HG03469 (cell line): ENCODE results near the gene ACE.

ENCODE experiments used
- ATAC-seq: cut with Tn5 transposase; IDR thresholded peaks from one replicate; pipeline ENCODE4 v1.9.1; 2021; ENCODE audit warnings: mild to moderate bottlenecking, moderate library complexity, moderate number of reproducible peaks; ENCODE audit not compliant: unreplicated experiment

ACE gene

DNA sequence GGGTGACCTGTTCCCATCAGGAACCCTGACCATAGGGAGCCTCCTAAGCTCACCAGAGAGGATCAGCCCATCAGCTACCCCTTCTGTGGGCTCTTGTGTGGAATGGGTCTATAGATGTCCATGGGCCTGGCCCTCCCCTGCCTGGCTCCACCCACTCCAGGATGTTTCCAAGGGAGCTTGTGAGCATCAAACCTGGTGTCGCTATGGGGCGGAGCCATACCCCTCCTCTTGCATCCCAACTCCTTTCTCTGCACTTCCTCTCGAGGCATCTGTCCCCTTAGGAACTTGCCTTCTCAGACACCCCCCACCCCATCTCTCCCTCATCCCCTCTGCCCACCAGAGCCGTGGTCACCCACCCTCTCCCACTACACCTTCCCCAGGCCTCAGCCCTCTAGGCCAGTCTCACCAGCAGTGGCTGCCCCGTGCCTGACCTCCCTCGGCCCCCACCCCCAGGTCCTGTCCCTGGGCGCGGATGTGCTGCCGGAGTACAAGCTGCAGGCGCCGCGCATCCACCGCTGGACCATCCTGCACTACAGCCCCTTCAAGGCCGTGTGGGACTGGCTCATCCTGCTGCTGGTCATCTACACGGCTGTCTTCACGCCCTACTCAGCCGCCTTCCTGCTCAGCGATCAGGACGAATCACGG lies 56.7 kb downstream of the ACE start:
- ATAC-seq = no peak

DNA sequence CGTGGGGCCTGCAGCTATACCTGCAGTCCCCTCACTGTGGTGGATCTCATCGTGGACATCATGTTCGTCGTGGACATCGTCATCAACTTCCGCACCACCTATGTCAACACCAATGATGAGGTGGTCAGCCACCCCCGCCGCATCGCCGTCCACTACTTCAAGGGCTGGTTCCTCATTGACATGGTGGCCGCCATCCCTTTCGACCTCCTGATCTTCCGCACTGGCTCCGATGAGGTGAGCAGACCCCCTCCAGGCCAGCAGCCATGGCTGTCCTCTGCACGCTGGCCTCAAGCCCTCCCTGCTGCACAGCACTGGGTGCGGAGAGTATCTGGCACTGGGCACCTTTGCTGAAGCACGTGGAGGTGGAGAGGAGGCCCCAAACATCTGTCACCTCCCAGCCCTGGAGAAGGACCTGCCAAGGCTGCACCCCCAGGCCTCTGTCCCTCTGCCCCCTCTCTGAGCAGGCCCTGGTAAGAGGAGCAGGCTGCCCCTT lies 57.3 kb downstream of the ACE start:
- no peak for ATAC-seq

DNA sequence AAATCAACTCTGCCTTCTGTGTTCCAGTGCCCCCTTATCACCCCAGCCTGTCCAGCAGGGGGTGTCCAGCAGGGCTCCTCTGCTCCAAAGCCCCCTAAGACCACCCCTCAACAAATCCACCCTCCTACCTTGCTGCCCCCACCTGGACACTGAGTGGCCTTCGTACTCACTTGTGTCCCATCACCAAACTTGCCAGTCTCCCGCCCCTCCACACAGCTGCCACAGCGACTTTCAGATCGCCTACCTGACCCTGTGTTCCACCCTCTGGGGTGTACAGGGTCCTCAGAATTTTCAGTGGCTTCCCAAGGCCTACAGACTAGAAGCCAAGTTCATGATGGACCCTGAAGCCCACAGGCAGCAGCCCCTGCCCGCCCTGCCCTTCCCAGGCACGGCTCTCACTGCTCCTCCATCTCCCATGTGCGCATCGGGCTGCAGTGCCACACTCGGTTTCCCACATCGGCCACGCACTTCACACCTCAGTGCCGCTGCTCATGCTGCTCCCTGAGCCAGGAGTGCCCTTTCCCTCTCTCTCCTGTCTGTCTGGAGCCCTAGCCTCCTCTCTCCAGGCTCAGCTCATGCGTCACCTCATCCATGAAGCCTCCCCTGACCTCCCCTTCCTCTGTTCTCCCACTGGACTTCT lies 58.1 kb downstream of the ACE start:
- ATAC-seq = no peak

DNA sequence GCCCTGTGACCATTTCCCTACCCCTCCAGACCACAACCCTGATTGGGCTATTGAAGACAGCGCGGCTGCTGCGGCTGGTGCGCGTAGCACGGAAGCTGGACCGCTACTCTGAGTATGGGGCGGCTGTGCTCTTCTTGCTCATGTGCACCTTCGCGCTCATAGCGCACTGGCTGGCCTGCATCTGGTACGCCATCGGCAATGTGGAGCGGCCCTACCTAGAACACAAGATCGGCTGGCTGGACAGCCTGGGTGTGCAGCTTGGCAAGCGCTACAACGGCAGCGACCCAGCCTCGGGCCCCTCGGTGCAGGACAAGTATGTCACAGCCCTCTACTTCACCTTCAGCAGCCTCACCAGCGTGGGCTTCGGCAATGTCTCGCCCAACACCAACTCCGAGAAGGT lies 58.8 kb downstream of the ACE start:
- no peak for ATAC-seq

DNA sequence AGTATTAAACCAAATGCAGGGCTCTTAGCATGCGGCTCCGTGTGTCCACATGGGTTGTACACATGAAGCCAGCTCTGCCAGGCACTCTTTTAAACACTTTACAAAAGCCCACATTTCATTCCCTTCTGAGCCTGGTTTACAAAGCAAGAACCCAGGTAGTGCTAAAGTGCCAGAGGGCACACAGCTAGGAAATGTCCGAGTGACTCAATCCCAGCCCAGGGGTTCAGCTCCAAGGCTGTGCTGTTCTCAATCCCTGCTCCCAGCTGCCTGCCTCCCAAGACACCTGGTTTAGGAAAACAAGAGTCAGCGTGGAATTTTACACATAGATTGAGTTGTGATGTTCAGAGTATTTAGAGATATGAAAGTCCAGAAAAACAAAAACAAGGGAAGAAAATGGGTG lies 60.1 kb downstream of the ACE start:
- ATAC-seq = no peak

DNA sequence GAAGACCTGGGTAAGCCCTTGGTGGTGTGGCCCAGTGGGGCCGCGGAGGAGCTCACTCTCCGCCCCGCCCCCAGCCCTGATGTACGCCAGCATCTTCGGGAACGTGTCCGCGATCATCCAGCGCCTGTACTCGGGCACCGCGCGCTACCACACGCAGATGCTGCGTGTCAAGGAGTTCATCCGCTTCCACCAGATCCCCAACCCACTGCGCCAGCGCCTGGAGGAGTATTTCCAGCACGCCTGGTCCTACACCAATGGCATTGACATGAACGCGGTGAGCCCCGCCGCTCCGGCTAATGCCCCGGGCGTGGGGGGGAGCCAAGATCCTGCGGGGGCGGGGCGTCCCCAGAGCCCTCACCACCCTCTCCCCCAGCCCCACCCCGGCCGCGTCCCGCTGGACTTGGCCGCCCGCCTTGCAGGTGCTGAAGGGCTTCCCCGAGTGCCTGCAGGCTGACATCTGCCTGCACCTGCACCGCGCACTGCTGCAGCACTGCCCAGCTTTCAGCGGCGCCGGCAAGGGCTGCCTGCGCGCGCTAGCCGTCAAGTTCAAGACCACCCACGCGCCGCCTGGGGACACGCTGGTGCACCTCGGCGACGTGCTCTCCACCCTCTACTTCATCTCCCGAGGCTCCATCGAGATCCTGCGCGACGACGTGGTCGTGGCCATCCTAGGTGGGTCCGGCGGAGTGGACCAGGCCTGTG lies 61.3 kb downstream of the ACE start:
- ATAC-seq = no peak

DNA sequence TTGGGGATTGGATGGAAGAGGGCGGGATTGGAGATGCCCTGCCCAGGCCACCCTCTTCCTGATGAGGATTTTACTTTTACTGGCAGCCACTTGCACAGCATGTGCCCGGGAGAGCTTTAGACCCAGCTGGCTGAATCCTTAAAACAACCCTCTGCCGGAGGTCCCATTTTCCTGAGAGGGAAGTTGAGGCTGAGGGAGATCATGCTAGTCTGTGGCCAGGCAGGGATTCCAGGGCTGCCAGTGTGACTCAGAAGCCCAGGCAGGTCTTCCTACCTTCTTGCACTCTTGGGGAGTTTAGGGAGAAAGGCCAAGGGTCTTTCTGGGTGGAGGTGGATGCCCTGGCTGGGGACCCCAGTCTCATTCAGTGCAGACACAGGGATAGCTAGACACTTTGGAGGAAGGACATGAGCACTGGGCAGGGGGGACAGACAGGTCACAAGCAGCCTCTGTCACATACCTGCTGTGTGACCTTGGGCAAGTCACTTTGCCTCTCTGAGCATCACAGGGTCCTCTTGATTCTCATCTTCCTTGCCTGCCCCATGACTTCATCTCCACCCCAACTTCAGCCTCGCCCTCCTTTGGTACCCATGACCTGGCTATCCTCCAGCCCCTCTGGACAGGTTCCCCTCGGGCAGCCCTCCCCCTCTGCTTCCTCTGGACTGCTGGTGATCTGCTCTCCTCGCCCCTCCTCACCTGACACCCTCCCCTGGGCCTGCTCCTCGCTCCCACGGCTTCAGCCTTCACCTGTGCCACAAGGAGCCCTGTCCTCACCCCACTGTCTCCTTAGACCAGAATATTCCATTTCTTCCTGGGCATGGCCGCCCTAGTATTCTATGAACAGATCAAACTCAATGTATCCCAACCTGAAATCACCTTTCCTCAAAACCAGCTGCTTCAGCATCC lies 62.1 kb downstream of the ACE start:
- no peak for ATAC-seq

DNA sequence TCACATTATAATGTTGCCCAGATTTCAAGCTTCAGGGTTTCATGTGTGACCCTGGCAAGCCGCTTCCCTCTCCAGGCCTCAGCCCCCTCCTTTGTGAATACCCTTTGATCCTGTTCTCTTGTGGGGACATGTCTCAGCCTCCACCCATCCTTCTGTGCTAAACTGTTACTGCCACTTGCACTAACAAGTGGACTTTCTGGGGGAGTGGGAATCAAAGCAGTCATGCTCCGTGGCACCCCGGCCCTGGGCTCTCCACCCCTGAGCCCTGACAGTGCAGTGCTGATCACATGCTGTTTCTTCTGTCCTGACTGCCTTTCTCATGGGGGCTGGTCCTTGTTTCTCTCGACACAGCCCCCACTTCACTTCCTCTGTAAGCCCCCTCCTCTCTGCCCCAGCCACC lies 63.7 kb downstream of the ACE start:
- no peak for ATAC-seq

DNA sequence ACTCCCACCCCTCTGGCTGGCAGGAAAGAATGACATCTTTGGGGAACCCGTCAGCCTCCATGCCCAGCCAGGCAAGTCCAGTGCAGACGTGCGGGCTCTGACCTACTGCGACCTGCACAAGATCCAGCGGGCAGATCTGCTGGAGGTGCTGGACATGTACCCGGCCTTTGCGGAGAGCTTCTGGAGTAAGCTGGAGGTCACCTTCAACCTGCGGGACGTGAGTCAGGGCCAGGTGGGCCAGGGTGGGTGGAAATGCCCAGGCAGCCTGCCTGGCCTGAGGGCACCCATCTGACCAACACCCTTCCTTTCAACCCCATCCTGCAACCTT lies 65.3 kb downstream of the ACE start:
- no peak for ATAC-seq

DNA sequence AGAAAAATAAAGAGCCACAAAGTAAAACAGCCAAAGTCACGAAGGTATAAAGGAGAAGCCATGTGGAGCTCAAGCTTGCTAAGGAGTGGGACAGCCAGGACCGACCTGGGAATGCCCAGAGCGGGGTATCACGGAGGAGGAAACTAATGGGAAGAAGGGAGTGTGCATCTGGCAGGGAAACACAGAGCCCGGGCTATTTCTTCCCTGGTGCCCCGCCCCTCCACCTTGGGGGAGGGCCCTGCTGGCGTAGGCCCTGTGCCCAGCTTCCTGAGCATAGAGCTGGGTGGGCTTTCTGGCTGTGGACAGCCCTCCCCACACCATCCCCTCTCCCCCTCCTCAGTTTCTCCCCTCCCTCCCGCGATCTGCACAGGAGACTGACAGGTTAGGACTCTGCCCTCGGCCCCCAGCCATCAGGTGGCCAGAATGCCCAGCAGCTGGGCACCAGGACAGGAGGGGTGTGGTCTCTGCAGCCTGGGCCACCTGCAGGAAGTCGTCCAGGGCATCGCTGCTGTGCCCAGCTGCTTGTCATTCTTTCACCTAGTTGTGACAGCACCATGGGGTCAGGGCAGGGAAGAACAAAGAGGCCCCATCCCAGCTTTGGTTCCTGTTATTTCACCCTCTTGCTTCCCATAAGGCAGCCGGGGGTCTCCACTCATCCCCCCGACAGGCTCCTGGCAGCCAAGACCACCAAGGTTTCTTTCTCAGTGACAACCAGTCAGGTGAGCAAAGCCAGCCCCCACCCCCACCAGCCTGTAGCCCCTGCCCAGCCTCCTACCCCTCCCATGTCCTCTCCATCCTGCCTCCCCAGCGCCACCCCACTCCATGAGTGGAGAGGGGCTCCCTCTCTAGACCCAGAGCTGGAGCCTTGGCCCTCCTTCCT lies 66.3 kb downstream of the ACE start:
- no peak for ATAC-seq

DNA sequence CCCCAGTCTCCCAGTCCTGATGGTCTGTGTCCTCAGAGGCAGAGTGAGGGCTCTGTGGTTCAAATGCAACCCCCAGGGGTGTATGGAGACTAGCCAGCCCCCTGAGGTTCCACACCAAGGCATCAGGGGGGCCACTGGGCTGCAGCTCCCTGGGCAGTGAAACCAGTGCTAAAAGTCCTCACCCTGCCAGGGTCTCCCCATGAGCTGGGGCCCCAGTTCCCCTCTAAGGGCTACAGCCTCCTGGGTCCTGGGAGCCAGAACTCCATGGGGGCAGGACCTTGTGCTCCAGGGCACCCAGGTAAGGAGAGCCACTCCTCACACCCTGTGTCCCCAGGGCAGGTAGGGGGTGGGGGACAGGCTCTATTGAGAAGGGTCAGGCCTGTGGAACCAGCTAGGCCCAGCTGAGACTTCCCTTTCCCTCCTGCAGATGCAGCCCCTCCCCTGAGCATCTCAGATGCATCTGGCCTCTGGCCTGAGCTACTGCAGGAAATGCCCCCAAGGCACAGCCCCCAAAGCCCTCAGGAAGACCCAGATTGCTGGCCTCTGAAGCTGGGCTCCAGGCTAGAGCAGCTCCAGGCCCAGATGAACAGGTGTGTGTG lies 67.1 kb downstream of the ACE start:
- no peak for ATAC-seq

DNA sequence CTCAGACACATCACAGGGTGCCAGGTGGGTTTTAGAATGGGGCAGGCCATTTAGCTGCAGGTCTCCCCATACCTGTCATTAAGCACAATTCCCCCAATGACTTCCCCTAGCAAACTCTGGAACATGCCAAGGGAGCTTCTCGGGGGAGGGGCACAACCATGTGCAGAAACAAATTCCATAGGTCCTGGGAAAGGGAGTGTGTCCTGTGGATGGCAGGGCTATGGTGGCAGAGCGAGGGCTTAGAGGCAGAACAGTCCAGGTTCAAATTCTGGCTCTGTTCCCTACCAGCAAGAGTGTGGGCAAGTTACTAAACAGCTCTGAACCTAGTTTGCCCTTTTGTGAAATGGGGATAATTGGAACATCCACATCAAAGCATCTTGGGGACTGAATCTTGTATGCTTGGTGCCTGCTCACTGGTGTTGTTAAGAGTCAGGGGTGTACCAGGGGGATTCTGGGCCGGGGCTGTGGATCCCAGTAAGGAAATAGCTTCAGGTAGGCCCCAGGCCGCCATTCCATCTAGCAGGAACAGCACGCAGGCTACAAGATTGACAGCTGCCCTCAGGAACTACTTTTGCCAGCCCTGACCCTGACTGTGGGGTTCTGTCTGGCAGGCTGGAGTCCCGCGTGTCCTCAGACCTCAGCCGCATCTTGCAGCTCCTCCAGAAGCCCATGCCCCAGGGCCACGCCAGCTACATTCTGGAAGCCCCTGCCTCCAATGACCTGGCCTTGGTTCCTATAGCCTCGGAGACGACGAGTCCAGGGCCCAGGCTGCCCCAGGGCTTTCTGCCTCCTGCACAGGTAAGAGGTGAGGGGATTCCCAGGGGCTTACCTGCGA lies 67.8 kb downstream of the ACE start:
- ATAC-seq = no peak

DNA sequence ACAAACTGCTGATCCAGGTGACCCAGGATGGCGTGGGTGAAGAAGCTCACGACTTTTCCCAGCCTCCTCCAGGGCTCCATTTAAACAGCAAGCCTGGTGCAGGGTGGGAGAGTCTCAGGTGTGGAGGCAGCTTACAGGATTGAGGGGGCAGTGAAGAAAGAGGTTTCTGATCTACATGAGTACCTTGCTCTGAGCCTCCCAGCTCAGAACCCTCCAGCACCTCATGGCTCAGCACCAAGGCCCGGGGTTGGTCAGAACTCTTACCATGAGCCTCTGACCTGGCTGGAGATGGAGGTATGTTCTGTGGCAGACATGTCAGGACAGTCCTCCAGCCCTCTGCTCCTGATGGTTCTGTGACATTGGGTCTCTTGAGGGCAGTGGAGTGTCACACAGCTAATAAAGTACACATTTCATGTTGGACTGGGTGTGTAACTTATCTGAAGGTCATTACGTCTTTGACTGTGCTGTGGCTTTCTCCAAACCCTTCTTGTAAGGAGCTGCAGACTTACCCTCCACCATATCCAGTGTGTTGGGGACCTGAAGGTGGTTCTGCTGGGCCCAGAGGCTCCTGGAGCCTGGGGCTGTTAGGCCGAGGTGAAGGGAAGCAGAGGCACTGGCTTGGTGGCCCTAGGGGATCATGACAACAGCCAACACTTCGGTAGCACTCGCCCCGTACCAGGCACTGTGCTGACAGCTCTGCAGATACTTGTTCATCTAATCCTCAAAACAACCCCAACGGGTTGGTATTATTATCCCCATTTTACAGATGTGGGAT lies 69.6 kb downstream of the ACE start:
- no peak for ATAC-seq

DNA sequence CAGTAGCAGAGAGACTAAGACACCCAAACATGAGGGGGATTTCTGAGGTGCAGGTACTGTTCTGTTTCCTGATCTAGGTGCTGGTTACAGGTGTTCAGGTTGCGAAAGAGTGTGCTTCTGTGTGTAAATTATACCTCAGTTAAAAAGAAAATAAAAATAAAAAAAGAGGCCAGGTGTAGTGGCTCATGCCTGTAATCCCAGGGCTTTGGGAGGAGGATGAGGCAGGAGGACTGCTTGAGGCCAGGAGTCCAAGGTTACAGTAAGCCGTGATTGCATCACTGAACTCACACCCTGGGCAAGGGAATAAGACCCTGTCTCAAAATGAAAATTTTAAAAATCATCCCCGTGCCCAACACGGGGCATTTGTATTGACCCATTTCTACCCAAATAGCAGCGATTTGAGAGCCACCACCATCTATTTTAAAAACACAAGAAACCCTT lies 70.2 kb downstream of the ACE start:
- ATAC-seq = no peak
